HG02610 (cell line): ENCODE measurements around the gene ITPR1.

ENCODE experiments used
- ATAC-seq: cut with Tn5 transposase; IDR thresholded peaks from one replicate; pipeline ENCODE4 v1.9.1; 2021; ENCODE audit warnings: mild to moderate bottlenecking, moderate library complexity; ENCODE audit not compliant: unreplicated experiment

ITPR1 gene

GRCh38 chr3:4865714-4866113 is 372.6 kb downstream of the ITPR1 start:
- ATAC-seq, result no peak

- no peak for ATAC-seq
These were observed 373.7 kb downstream of the ITPR1 start for GRCh38 chr3:4866866-4867265.

GRCh38 chr3:4877173-4877787 is 384.1 kb downstream of the ITPR1 start:
- ATAC-seq, result no peak

- no peak for ATAC-seq
These were observed 387.7 kb downstream of the ITPR1 start for GRCh38 chr3:4880850-4881249.

- ATAC-seq, result no peak
These were observed 389.4 kb downstream of the ITPR1 start for GRCh38 chr3:4882548-4882947.

GRCh38 chr3:4883011-4883410 is 389.9 kb downstream of the ITPR1 start:
- ATAC-seq, result no peak

- ATAC-seq, result no peak
These were observed 391.7 kb downstream of the ITPR1 start for GRCh38 chr3:4884888-4885287.

- ATAC-seq, result no peak
These were observed 392.2 kb downstream of the ITPR1 start for GRCh38 chr3:4885316-4885715.

- no peak for ATAC-seq
These were observed 393.3 kb downstream of the ITPR1 start for GRCh38 chr3:4886448-4886847.

- ATAC-seq, result no peak
These were observed 394.0 kb downstream of the ITPR1 start for GRCh38 chr3:4887177-4887576.

- ATAC-seq, result peak; percentile 95
These were observed 396.0 kb downstream of the ITPR1 start for GRCh38 chr3:4888913-4889846.

- ATAC-seq, result no peak
These were observed 396.7 kb downstream of the ITPR1 start for GRCh38 chr3:4889896-4890295.

- no peak for ATAC-seq
These were observed 401.9 kb downstream of the ITPR1 start for GRCh38 chr3:4894891-4895530.

- ATAC-seq, result no peak
These were observed 402.7 kb downstream of the ITPR1 start for GRCh38 chr3:4895838-4896237.
